Body of pancreas (tissue), 4 donors: ENCODE results near the gene PLEKHA8. TPM values are rescaled to one million over a fixed set of nuclear protein-coding genes. Genes with fewer than 3 reads are reported as not detected.

Experiments
- ATAC-seq: fragments of 150-250 bp; one replicate; pipeline ENCODE4 v1.9.1; 2016
- DNase-seq, 4 donors: peaks; one replicate each; pipeline ENCODE4 v3.0.0-alpha.2; 2019
- H3K27ac ChIP-seq, 4 donors: fragments of 200-600 bp; sonication (generic); 1 replicate in 3 of 4; 2 replicates in 1 of 4; pipeline versions ENCODE4 v1.5.1 to v1.6.1; 2016 to 2019; ENCODE audit warnings: mild to moderate bottlenecking in 1 of 4, mixed read lengths in 1 of 4, moderate library complexity in 1 of 4
- H3K27me3 ChIP-seq, 2 donors: fragments of 200-600 bp; sonication (generic); one replicate each; pipeline ENCODE4 v1.6.0; 2016; ENCODE audit warnings: mild to moderate bottlenecking in 1 of 2
- H3K36me3 ChIP-seq, 2 donors: fragments of 200-600 bp; sonication (generic); replicated peaks in 1 of 2; 2 replicates each; pipeline ENCODE4 v1.5.1; 2016; ENCODE audit warnings: low read depth in 2 of 2; ENCODE audit not compliant: insufficient read depth in 1 of 2
- H3K4me1 ChIP-seq: fragments of 200-600 bp; sonication (generic); one replicate; pipeline ENCODE4 v1.6.0; 2016
- H3K4me3 ChIP-seq, 2 donors: fragments of 200-600 bp; sonication (generic); 1 replicate in 1 of 2; 2 replicates in 1 of 2; pipeline ENCODE4 v1.5.1; 2016 to 2019
- H3K9me3 ChIP-seq, 3 donors: fragments of 200-600 bp; sonication (generic); 1 replicate in 2 of 3; 2 replicates in 1 of 3; pipeline ENCODE4 v1.5.1; 2016
- POLR2A ChIP-seq, 3 donors: fragments of 450-650 bp; IDR thresholded peaks; one replicate each; pipeline ENCODE4 v1.6.1; 2016; ENCODE audit warnings: antibody characterized with exemption in 3 of 3, mild to moderate bottlenecking in 2 of 3
- WGBS, 2 donors: methylation state at CpG; one replicate each; pipeline ENCODE4 v1.1.5; 2017; 5-methylcytosine and 5-hydroxymethylcytosine counted together
- intact Hi-C: fragments of 100-400 bp; cut with DNase I; formaldehyde crosslinking; loops from one replicate; pipeline ENCODE4 v1.15.1; 2023
- total RNA-seq, 2 donors: library from RNA; depleted of rRNA; stranded (reverse); fragments of >200 nt; gene quantifications; one replicate each; pipeline ENCODE4 v1.1.0, GENCODE V29; 2016
- TF ChIP-seq, protein P1 (sequence below), 7 experiments: fragments of 450-650 bp in 4 of 7; fragments of 200-600 bp in 3 of 7; sonication (generic) in 3 of 7; IDR thresholded peaks; one replicate each; pipeline ENCODE4 v1.5.1; 2016 to 2019; ENCODE audit warnings: antibody characterized with exemption in 7 of 7

Gene PLEKHA8
- total RNA-seq, 2 donors from 2014 or later, result 6.7 to 8.2 TPM

DNA sequence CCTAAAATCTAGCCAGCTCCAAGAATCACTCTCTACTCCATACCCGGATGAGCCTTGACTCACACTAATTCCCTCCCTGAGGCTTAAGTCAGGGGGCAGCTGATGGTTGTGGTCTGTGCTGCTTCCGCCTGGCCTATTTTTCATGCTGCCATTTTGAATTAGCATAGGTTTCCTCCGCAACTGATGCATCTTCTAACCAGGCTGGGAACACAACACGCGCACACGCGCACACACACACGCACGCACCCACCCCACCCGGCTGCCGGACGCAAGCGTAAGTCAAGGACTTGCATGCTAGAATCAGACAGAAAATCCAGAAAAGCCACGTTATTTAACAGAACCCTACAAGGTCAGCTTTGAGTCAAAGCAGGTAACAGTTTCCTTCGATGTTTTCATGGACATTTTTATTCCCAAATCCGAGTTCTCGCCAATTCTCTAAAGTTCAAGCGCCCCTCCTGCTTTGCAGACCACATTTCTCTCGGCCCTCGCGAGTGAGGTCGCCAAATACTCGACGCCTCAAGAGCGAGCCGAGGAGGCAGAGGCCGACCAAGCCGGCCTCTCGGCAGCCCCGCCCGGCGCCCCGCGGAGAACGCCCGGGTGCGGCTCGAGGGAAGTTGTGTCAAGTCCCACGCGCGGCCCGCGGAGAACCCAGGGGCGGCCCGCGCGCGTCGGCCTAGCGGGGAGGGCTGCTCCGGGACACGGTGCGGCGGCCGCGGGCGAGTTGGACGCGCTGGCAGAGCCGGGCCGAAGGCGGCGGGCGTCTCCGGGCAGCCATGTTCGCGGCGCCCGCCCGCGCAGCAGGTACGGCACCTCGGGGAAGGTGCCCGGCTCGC, 39.6 kb upstream of the PLEKHA8 start:
- peak overlapping the region; percentile 88 to 93 (median 92) for H3K27ac ChIP-seq
- H3K4me1 ChIP-seq, result peaks cover 26% of the 10 kb centered on the region
- H3K4me3 ChIP-seq, result peak overlapping the region; percentile 60 to 64
- DNase-seq (peak; percentile 39 to 54 (median 50)), ATAC-seq (peak; percentile 54)
- H3K36me3 ChIP-seq, result no peaks in the 10 kb centered on the region
- TF ChIP-seq POLR2A (IDR thresholded peaks at IDR 0.05), result peak in 1 of 3 donors; percentile 20
- TF ChIP-seq, protein P1, sequence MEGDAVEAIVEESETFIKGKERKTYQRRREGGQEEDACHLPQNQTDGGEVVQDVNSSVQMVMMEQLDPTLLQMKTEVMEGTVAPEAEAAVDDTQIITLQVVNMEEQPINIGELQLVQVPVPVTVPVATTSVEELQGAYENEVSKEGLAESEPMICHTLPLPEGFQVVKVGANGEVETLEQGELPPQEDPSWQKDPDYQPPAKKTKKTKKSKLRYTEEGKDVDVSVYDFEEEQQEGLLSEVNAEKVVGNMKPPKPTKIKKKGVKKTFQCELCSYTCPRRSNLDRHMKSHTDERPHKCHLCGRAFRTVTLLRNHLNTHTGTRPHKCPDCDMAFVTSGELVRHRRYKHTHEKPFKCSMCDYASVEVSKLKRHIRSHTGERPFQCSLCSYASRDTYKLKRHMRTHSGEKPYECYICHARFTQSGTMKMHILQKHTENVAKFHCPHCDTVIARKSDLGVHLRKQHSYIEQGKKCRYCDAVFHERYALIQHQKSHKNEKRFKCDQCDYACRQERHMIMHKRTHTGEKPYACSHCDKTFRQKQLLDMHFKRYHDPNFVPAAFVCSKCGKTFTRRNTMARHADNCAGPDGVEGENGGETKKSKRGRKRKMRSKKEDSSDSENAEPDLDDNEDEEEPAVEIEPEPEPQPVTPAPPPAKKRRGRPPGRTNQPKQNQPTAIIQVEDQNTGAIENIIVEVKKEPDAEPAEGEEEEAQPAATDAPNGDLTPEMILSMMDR (IDR thresholded peaks at IDR 0.05), result no peak
- no peaks in the 10 kb centered on the region for H3K9me3 ChIP-seq
- intact Hi-C loops, result no loop called here
- H3K27me3 ChIP-seq, result no peaks in the 10 kb centered on the region
- 9 to 51% methylated on average over 15 to 56 of the region's 75 CpGs for WGBS, 2 donors

DNA sequence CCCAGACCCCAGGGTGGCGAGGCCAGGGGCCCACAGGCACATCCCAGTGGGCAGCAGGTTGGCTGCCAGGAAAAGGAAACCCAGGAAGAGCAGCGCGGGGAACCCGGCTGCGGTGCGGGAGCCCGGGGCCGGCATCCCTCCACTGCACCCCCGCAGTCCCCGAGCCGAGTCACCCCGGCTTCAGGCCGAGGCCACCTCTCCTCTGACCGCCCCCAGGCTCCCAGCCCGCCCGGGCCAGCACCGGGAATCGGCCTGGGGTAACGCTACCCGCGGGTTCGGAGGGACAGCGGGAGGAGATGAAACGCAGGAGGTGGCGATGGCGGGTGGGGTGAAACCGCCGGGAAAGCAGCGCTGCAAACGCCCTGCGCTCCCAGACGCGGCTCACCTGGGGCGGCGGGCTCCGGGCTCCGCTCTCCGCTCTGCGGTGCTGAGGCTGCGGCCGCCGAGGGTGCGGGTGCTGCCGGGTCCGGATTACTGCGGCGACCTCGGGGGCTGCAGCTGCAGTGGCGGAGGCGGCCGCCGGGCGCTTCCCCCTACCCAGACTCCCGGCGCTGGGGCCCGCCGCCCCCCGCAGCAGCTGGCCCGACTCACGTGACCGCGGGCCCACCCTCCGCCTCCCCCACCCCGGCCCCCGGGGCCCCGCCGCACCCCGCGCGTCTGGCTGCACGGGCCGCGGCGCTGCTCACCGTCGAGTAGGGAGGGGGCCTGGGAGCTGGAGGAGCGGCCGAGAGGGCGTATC, 38.8 kb upstream of the PLEKHA8 start, which contains the start of gene SCRN1:
TSS of gene SCRN1 (minus strand) at position 545 of the 739 bp plus-strand sequence. CDS start 20,734 bp downstream, outside the sequence.
- intact Hi-C loops, result no loop called here
- no peaks in the 10 kb centered on the region for H3K27me3 ChIP-seq
- H3K9me3 ChIP-seq, result no peaks in the 10 kb centered on the region
- H3K4me3 ChIP-seq, result peak within 1 kb of the TSS; percentile 60 to 64
- H3K4me1 ChIP-seq, result peaks cover 26% of the 10 kb centered on the region
- peak; percentile 36 to 70 (median 50) for DNase-seq
- H3K36me3 ChIP-seq, result no peaks in the 10 kb centered on the region
- H3K27ac ChIP-seq, result peak within 1 kb of the TSS; percentile 88 to 93 (median 92)
- TF ChIP-seq POLR2A (IDR thresholded peaks at IDR 0.05), result peak; percentile 46 to 65 (median 62)
- TF ChIP-seq, protein P1 (IDR thresholded peaks at IDR 0.05), result peak in 2 of 7 experiments; percentile 20 to 23
- 0% methylated on average over 1 to 69 of the region's 79 CpGs for WGBS, 2 donors
- ATAC-seq, result peak; percentile 57

DNA sequence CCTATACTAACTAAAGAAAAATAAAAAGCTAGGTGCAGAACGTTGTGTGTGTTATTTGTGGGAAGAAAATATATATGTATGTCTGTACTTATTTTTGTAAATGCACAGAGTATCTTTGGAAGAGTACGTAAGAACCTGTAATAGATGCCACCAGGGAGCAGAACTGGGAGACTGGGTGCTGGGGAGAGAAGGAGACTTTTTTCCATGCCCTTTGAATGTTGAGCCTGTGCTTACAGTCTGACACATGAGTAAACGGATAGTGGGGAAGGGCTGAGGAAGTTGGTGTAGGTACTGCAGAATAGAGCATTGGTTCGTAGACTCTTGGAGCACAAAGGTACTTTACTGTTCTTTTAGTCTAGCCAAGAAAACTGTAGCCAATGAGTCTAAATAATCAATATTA, 37.3 kb upstream of the PLEKHA8 start:
- no peak overlapping the region for H3K4me3 ChIP-seq
- DNase-seq (no peak), ATAC-seq (no peak)
- no peaks in the 10 kb centered on the region for H3K9me3 ChIP-seq
- no peaks in the 10 kb centered on the region for H3K27me3 ChIP-seq
- WGBS, 2 donors, result 65 to 72% methylated on average over 4 of the region's 4 CpGs
- H3K27ac ChIP-seq, result no peak overlapping the region
- H3K36me3 ChIP-seq, result no peaks in the 10 kb centered on the region
- TF ChIP-seq POLR2A (IDR thresholded peaks at IDR 0.05), result no peak
- TF ChIP-seq, protein P1 (IDR thresholded peaks at IDR 0.05), result no peak
- peaks cover 26% of the 10 kb centered on the region for H3K4me1 ChIP-seq
- intact Hi-C loops, result no loop called here

DNA sequence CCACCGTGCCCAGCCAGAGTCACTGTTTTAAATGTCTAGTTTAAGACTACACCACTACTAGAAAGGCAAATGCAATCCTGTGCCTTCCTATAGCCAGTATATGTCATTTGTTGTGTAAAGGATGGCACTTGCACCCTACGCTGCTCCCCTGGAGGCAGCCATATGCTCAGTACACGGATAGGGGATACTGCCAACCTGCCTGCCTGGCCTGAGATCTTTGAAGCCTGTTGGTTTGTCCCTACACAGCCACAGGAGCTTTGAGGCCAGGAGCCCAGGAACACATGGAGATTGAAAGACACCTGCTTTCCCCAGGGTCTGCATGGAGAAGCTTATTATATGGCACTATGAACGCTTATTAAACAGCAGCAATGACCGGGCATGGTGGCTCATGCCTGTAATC, 36.3 kb upstream of the PLEKHA8 start:
- TF ChIP-seq, protein P1 (IDR thresholded peaks at IDR 0.05), result no peak
- TF ChIP-seq POLR2A (IDR thresholded peaks at IDR 0.05), result no peak
- no peak for ATAC-seq
- no peaks in the 10 kb centered on the region for H3K36me3 ChIP-seq
- no peak overlapping the region for H3K4me3 ChIP-seq
- H3K4me1 ChIP-seq, result peaks cover 24% of the 10 kb centered on the region
- WGBS, 2 donors, result 98 to 99% methylated on average over 5 of the region's 5 CpGs
- intact Hi-C loops, result no loop called here
- no peak overlapping the region for H3K27ac ChIP-seq
- H3K27me3 ChIP-seq, result no peaks in the 10 kb centered on the region
- no peak for DNase-seq
- no peaks in the 10 kb centered on the region for H3K9me3 ChIP-seq
